Stimulated activated CD4-positive, alpha-beta T cell treated with anti-CD3 and anti-CD28 coated beads, Interleukin-2, amount 100 ng/mL, for 4 hours (primary cell): ENCODE results near the gene NCAM2.
"Not testable (repeated sequence)": the region's sequence is repeated elsewhere in the genome, so short reads cannot be mapped to it uniquely, and the experiment has no call there.

Source experiments
- DNase-seq: peaks from one replicate; pipeline ENCODE4 v3.0.0-alpha.2; 2020; ENCODE audit warnings: low read depth

NCAM2 gene

DNA sequence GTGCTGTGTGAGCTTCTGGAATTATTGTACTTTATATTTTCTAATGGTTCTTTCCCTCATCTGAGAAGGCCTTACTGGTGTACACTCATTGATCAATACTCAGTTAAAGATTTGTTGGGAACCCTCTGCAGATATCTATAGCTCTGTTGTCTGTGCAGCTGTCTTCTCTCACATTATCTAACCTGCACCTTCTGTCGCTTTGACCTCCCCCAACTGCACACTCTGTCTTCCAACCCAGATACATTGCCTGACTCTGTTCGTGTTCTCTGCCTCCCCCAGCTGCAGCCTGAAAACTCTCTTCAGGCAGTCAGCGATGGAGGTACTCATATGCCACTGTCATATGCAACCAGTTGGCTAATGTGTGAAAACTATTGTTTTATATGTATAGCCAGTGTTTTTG is 334.3 kb downstream of the NCAM2 start:
- DNase-seq, result no peak

DNA sequence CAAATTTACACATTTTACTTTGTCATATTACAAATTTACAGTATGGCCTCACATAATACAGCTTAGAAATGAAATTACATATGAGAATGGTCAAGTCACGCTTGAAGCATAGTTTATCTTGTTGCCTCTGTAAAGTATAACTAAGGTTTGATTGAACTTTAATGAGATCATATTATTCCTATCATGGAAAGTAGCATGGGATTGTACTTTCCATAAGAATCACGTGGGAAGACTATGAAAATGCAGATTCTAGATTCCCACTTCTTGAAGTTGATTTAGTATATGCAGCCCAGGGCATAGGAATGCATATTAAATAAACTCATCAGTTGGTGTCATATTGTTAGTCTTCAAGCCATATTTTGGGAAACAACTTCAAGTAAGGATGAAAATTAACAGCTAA is 342.8 kb downstream of the NCAM2 start:
- no peak for DNase-seq

DNA sequence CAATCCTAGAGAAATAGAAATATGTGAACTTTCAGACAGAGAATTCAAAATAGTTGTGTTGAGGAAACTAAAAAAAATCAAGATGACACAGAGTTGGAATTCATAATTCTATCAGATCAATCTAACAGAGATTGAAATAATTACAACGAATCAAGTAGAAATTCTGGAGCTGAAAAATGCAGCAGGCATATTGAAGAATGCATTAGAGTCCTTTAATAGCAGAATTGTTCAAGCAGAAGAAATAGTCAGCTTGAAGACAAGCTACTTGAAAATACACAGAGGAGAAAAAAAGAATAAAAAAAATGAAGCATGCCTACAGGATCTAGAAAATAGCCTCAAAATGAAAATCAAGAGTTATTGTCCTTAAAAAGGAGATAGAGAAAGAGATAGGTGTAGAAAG is 347.1 kb downstream of the NCAM2 start:
- no peak for DNase-seq

DNA sequence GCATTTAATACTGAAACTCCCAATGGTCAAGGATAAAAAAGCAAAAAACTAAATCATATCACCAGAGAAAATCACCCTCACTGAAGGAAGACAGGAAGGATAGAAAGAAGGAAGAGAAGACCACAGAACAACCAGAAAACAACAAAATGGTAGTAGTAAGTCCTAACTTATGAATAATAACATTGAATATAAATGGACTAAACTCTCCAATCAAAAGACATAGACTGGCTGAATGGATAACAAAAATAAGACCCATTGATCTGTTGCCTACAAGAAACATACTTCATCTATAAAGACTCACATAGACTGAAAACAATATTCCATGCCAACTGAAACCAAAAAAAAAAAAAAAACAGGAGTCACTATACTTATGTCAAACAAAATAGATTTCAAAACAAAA is 347.7 kb downstream of the NCAM2 start:
- DNase-seq, result no peak

- DNase-seq, result no peak
These were observed 368.1 kb downstream of the NCAM2 start for GRCh38 chr21:21366277-21366676.

DNA sequence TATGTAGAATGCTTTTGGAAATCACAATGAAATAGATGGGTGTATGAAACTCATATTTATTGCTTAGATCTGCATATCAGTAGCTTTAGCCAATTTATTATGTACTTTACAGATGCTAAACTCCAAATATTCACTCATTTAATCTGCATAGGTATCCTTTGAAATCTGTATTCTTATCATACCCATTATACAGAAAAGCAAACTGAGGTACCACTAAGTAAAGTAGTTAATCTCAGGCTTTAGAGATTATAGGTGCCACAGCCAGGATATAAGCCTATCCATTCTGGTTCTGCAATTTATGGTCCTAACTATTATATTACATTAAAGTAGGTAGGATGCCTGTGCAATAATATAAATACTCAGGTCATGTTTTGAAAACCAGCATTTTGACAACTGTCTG is 369.4 kb downstream of the NCAM2 start:
- DNase-seq, result no peak

GRCh38 chr21:21373969-21374368 is 375.8 kb downstream of the NCAM2 start:
- no peak for DNase-seq

DNA sequence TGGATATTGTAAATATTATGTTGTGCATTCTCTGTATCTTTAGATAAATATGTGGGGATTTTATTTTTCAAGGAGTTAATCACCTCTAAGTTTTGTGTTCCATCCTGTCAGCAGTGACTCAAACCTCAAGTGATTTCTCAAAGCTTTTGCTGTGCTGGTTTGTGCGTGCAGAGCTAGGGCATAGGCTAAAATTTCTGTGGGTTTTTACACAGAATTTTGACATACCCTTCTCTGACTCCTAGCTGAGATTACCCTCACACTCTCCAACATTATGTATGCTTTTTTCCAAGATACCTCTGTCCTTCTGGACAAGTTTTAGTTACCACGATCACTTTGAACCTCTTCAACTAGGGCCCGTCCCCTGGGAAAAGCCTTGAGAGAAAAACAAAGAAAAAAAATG is 384.9 kb downstream of the NCAM2 start:
- DNase-seq, result no peak

DNA sequence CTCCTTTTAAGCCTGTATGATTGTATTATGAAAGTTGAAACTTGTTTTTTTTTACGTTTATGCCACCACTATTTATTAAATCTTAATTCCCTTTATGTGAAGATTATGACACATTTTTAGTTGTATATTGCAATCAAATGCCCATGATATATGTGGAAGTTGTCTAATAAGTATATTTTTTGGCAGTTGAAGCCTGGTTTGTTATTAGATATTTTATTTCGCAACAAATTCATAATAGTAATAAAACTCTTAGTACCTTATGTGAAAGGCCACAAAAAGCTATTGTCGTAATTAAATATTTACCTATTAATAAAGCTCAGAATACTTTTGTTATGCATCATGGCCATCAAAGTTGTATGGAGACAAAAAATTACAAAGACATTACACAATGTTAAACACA is 386.8 kb downstream of the NCAM2 start:
- DNase-seq, result no peak

DNA sequence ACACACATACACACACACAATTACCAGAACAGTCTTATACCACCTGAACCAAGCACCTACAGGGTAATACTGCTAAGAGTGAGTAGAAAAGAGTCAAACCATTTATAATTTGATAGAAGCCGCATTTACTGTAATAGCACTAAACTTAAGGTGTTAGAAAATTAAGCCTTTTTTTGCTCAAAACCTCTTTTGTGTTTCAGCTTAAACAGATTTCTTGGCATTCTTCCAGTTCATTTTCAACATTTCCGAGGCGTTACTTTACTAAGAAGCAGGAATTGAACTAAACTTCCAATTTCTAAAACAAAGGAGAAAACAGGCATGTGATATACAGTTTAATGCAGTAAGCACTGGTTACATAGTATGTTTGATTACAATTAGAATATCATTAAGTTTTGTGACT is 387.2 kb downstream of the NCAM2 start:
- no peak for DNase-seq

DNA sequence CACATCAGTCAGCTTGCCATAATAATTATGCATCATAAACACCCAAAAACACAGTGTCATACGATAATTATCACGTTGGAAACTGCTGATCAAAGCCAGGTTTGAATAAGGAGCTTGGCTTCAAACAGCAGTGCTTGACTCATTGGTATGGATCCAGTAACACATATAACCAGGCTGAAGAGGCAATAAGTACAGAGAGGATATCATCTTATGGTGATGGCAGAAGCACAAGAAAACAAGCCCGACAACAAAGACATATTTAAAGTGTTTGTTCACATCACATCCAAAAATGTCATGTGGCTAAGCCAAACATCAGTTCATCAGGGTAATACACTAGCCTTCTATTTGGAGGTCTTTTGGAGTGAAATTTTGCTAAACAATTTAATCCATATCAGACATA is 389.7 kb downstream of the NCAM2 start:
- DNase-seq, result no peak

DNA sequence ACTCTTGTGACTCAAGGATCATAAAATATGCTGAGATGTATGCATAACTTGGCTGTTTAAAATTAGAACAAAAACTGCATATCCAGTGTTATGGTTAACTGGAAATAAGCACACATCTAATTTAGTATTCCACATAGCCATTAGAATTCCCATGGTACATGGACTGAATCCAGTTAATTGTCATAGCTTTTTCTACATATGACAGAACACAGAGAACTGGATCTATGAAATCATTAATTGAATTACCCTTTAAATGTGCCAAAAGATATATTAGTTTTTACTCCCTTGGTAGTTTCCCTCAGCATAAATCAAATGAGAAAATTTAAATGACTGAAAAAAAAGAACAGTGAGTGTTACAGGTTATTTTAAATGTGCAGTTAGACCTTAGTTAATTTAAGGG is 395.9 kb downstream of the NCAM2 start:
- DNase-seq, result no peak

GRCh38 chr21:21396424-21396823 is 398.2 kb downstream of the NCAM2 start:
- DNase-seq, result no peak

- DNase-seq, result no peak
These were observed 399.3 kb downstream of the NCAM2 start for GRCh38 chr21:21397464-21397863.

- no peak for DNase-seq
These were observed 403.2 kb downstream of the NCAM2 start for GRCh38 chr21:21401444-21401843.

DNA sequence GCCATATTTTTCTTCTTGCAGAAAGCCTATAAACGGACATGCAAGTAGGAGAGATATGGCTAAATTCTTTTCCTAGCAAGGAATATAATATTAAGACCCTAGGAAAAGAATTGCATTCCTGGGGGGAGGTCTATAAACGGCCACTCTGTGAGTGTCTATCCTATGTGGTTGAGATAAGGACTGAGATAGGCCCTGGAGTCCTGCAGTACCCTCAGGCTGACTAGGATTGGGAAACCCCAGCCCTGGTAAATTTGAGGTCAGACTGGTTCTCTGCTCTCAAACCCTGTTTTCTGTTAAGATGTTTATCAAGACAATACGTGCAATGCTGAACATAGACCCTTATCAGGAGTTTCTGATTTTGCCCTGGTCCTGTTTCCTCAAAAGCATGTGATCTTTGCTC is 404.0 kb downstream of the NCAM2 start:
- DNase-seq, result not testable (repeated sequence)

DNA sequence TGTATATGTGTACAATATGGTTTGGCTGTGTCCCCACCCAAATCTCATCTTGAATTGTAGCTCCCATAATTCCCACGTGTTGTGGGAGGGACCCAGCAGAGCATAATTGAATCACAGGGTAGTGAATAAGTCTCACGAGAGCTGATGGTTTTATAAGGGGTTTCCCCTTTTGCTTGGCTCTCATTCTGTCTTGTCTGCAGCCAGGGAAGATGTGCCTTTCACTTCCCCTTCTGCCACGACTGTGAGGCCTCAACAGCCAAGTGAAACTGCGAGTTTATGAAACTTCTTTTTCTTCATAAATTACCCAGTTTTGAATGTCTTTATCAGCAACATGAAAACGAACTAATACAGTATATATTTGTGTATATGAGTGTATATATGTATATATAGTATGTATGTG is 406.1 kb downstream of the NCAM2 start:
- not testable (repeated sequence) for DNase-seq

- no peak for DNase-seq
These were observed 408.7 kb downstream of the NCAM2 start for GRCh38 chr21:21406921-21407320.

DNA sequence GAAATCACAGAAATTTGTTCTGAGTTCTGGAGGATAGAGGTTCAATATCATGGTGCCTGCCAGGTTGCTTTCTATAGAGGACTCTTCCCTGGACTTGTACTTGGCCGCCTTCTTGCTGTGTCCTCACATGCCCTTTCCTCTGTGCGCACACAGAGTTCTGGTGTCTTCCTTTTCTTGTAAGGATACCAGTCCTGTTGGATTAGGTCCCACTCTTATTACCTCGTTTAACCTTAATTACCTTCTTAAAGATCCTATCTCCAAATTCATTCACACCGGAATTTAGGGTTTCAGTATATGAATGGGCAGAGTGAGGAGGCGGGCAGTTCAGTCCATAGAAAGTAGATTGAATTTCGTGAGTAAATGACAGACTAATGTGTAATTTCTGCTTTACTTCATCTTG is 413.9 kb downstream of the NCAM2 start:
- no peak for DNase-seq

DNA sequence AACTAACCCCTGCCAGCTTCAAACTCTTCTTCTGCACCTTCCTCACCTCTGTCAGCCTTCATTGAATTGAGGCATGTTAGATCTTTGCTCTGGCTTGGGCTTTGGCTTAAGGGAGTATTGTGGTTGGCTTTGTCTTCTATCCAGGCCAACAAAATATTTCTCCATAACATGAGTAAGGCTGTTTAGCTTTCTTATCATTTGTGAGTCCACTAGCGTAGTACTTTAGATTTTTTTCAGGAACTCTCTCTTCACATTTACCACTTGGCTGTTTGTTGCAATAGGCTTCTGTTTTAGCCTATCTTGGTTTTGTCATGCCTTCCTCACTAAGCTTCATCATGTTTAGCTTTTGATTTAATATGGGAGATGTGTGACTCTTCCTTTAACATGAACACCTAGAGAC is 417.5 kb downstream of the NCAM2 start:
- no peak for DNase-seq

DNA sequence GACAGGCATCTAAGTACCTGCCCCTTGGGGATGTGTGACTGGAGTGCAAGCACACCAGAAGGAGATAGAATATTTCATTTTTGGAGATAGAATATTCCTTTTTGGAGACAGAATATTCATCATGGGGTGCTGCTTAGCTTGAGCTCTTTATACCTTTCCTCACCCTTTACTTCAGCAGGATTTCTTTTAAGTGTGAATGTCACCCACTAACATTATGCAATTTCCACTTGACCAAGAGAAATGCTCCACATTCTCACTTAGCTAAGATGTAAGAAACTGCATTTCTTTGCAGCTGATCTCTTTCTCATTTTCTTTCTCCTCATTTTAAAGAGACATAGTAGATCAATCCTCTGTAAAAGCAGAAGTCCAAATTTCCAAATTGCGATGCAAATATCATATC is 436.7 kb downstream of the NCAM2 start:
- no peak for DNase-seq

DNA sequence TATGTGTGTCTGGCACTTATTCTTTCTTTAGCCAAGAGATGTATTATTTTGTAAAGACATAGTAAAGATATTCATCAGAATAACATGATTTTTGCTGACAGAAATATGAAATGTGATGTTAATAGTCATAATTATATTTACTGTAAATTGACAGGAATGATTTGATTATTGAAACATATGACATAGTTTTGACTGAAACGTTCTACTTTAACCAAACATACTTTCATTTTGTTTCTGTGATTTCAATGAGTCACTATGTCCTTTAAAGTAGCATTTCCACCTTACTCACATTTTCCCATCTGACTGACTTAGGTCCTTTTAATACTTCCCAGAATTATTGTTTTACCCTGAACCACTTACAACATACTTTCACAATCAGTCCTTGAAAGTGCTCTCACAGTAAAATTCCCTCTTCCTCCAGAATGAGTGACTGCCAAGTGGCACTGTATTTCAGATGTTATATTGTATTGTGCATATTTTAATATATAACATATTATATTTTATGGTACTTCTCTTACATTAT is 437.9 kb downstream of the NCAM2 start:
- no peak for DNase-seq

DNA sequence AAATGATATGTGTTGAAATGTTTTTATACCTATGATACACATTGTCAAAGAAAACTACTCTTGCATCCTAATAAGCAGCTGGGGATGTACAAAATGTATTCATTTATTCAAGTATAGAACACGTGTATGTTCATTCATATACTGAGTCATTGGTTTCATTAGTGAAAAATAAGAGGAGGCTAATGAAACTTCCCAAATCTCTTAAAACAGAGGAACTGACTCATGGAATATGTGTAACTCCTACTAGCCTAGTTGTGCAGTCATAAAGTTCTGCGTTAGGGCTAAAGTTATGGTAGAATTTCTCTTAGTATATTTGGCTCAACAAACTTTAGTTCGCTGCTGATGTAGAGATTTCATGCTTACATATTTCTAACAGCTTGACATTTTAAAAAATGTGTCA is 441.6 kb downstream of the NCAM2 start:
- no peak for DNase-seq

DNA sequence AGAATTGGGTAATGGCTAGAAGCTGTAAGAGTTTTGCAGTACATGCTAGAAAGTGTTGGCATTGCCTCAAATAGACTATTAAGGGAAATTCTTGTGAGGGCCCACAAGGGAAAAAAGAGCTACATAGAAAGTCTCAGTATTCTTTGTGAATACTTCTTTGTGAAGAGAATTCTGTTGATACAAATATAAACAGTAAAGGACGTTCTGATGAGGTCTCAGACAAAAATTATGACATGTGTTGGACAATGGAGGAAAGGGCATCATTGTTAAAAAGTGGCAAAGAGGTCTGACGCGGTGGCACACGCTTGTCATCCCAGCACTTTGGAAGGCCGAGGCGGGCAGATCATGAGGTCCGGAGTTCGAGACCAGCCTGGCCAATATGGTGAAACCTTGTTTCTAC is 458.9 kb downstream of the NCAM2 start:
- no peak for DNase-seq

DNA sequence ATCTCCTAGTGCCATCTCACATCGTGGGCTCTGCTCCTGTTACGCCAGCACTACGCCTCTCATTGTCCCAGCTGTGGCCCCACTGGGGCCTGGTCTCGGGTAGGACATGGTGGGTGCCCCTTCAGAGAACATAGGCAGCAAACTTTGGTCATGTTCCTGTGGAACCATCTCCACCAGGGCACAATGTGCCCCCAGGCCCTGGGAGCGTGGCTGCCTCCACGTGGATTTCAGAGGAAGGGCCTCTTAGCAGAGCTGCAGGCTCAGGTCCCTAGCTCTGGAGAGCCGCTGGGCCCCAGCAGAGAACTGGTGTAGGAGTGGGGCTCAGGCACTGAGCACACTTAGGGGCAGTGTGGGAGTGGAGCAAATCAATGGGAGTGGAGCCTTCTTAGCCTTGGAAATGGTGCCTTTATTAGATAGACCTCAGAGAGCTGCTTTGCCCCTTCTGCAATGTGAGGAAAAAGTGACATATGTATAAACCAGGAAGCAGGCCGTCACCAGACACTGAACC is 460.0 kb downstream of the NCAM2 start:
- no peak for DNase-seq
